Stomach (tissue), 4 donors: ENCODE measurements around the gene ARFIP1.

ENCODE experiments used
- POLR2A ChIP-seq, 4 donors: fragments of 450-650 bp; IDR thresholded peaks; one replicate each; pipeline ENCODE4 v1.6.1; 2016; ENCODE audit warnings: antibody characterized with exemption in 4 of 4, control low read depth in 2 of 4, mild to moderate bottlenecking in 1 of 4, moderate library complexity in 1 of 4
- TF ChIP-seq, protein P1 (sequence below), 7 experiments: fragments of 450-650 bp in 4 of 7; fragments of 200-600 bp in 3 of 7; sonication (generic) in 3 of 7; IDR thresholded peaks; one replicate each; pipeline ENCODE4 v1.5.1; 2016 to 2019; ENCODE audit warnings: antibody characterized with exemption in 7 of 7, control low read depth in 2 of 7, mild to moderate bottlenecking in 1 of 7

DNA sequence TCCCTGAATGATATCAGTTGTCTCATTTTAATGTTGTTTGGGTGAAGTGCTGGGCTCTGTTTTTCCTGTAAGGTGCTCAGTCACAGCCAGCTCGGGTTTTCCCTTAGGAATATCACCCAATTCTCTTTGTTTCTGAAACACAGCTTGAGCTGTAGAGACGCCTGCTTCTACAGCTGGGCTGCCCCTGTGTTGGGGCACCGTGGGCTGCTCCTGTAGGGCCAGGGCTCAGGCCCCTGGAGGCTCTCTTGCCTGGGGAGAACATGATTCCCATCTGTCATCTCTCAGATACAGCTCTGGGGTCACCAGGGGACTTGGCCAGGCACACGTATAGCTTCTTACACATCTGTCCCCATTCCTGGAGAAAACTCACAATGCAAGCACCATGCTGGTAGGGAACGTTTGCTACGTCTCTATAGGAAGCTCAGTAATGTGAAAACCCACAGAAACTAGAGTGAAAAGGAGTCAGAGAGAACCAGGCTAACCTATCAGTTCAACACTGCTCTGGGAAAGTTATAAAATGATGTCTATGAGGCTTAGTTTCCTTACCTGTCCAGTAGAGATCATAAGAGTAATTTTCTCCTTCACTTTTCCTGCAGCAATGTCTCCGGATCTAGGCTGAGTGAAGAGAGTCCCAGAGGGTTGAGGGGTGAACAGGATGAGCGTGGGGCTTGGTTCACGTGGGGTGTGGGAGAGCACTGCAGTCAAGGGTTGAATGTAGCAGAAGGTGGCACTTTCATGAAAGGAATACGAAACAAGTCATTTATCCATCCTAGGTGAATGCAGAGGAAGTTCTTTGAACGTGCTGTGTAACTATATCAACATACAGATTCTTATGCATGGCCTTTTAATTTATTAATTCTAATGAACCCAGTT is 170.9 kb downstream of the ARFIP1 start:
- TF ChIP-seq, protein P1, sequence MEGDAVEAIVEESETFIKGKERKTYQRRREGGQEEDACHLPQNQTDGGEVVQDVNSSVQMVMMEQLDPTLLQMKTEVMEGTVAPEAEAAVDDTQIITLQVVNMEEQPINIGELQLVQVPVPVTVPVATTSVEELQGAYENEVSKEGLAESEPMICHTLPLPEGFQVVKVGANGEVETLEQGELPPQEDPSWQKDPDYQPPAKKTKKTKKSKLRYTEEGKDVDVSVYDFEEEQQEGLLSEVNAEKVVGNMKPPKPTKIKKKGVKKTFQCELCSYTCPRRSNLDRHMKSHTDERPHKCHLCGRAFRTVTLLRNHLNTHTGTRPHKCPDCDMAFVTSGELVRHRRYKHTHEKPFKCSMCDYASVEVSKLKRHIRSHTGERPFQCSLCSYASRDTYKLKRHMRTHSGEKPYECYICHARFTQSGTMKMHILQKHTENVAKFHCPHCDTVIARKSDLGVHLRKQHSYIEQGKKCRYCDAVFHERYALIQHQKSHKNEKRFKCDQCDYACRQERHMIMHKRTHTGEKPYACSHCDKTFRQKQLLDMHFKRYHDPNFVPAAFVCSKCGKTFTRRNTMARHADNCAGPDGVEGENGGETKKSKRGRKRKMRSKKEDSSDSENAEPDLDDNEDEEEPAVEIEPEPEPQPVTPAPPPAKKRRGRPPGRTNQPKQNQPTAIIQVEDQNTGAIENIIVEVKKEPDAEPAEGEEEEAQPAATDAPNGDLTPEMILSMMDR (IDR thresholded peaks at IDR 0.05): no peak
- no peak for TF ChIP-seq POLR2A (IDR thresholded peaks at IDR 0.05)
